GM10266 (cell line): ENCODE data around the gene ZDHHC22.

Source experiments
- DNase-seq: peaks from one replicate; pipeline ENCODE4 v3.0.0; 2012; ENCODE audit errors: extremely low spot score
- CTCF ChIP-seq: IDR thresholded peaks from 2 replicates; pipeline ENCODE4 v1.5.1; 2012; ENCODE audit warnings: mild to moderate bottlenecking, low read depth; ENCODE audit not compliant: control insufficient read depth, insufficient read depth; ENCODE audit errors: missing control alignments

ZDHHC22 gene

DNA sequence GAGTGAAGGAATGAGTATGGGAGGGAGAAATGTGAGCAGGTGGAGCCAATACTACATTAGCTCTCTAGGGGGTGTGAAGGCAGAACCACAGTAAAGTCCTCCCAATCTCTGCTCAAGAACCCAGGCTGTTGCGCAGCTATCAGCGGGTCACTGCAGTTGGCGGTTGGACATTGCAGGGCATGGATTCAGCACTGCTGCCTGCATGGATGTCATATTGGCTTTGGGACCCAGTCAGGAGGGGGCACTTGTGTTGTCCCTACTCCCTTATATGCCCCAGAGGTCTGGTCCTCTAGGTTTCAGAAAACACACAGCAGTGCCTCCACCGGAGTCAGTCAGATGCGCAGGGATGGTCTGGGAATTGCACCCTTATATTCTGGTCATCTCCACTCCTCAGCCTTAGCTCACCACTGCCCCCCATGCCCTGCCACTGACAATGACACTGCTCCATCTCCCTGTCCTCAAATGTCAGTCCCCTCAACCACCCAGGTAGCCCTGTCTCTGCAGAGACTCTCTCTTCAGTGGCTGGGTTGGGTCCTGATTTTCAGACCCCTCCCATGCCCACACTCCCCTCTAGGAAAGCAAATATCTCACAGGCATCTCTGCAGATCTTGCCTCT lies 9.6 kb downstream of the ZDHHC22 start:
- TF ChIP-seq CTCF, result no peak
- DNase-seq, result no peak

DNA sequence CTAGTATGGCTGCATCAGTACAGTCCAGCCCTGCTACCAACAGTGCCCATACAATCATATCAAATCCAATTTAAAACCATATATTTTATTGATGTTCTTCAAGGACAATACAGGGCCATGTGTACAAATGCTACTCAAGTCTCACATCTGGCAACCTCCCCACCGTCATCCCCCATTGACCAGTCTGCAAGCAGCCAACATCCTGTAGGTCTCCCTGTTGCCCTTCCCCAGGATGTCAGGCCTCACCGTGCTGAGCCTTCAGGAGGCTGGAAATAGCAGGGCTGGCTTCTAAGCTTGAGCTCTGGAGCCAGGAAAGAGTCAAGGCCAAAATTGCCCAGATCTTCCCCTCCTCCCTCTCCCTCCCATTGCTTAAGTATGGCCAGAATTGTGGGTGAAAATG lies 10.4 kb downstream of the ZDHHC22 start:
- no peak for DNase-seq
- no peak for TF ChIP-seq CTCF

DNA sequence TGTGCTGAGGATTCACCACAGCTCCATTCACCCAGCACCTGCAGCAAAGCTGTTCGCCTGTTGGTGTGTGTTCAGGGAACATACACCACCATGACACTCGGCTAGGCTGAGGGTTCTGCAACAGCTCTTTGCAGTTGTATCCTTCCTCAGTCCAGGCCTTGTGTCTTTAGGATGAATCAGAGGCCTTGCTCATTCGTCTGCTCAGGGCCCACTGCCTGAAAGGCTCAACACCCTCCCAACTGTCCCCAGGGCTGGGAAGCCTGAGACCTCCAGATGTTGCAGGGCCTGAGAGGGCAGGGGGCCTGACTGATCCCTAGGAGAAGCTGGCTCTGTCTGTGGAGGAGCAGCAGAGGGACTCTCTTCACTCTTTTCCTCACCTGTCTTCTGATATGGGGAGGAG lies 11.2 kb downstream of the ZDHHC22 start:
- TF ChIP-seq CTCF, result no peak
- no peak for DNase-seq

GRCh38 chr14:77128414-77128891 lies 13.1 kb downstream of the ZDHHC22 start:
- DNase-seq, result no peak
- no peak for TF ChIP-seq CTCF

GRCh38 chr14:77126461-77126990 lies 15.1 kb downstream of the ZDHHC22 start:
- TF ChIP-seq CTCF, result no peak
- DNase-seq, result no peak

DNA sequence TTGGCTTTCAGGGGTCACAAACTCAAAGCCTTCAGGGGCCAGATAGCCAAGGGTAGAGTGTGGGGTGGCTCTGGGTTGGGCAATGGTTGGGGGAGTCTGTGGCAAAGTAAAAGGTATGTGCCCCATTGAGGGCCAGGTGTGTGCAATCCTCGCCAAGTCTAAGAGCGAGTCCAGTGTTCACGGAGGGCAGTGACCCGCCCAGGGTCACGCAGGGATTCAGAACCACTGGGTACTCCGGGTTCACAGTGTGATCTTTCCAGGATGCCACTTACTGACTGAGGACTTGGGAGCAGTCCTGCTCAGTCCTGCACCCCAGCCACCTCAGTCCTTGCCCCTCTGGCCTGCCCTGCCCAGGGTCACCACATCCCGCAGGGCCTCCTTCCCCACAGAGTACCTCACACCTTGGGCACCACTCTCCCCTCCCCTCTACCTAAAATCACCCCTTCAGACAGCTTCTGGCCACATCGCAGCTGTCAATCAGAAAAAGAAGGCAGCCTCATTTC lies 15.7 kb downstream of the ZDHHC22 start:
- no peak for TF ChIP-seq CTCF
- no peak for DNase-seq

- no peak for TF ChIP-seq CTCF
- DNase-seq, result no peak
These were observed 16.2 kb downstream of the ZDHHC22 start for GRCh38 chr14:77125281-77125801.
